Measurements from ENCODE around the gene TMEM250. TPM values are rescaled to one million over a fixed set of nuclear protein-coding genes. Genes with fewer than 3 reads are reported as not detected.

The TMEM250 gene
- total RNA-seq, 1 donor from 2014 or later = 29.8 TPM

DNA sequence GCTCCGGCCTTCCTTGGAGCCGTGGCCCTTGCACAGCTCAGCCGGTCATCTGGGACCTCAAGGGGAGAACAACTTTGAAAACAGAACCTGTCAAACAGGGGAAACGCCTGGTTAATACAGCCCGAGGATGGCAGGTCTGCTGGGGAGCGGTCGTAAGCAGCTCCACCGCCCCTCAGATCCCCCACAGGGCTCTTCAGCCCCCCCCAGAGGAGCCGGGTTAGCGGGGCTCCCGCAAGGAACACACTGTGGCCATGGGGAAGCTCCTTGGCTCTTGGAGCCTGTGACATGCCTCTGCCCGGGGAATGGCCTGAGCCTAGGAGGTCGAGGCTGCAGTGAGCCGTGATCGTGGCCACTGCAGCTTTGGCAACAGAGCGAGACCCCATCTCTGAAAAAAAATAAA, 6.8 kb downstream of the TMEM250 start:
- peak overlapping the region; percentile 62 for H3K27ac Mint-ChIP-seq (ENCODE audit: unreplicated experiment)
- peaks cover 5% of the 10 kb centered on the region for H3K36me3 Mint-ChIP-seq (ENCODE audit: low read depth, unreplicated experiment)

DNA sequence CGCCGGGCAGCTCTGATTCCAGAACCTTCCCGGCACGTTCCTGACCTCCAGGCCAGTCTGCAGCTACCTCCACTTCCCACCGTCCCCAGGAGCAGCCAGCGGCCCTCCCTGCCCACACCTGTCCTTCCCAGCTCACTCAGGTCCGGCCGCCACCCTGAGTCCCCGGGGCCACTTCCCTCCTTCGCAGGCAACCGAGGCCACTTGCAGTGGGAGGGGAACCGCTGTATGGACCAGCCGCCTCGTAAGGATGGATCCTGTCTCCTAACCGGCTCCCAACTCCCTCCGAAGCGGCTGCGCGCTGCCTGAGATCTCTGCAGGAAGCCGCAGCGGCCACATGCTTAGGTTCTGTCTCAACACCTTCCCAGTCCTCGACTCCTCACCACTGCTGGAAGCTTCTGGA, 7.5 kb downstream of the TMEM250 start:
- H3K27ac ChIP-seq (ENCODE audit: low read depth, low read length) = no peak overlapping the region
- H3K9ac ChIP-seq (ENCODE audit: low read length) = no peak overlapping the region
- H2AFZ ChIP-seq (ENCODE audit: low read depth, low read length) = no peak overlapping the region
- Mint-ChIP-seq H3K9me3 (ENCODE audit: unreplicated experiment) (no peaks in the 10 kb centered on the region), H3K4me3 (ENCODE audit: unreplicated experiment) (no peak overlapping the region), H3K27me3 (ENCODE audit: low read depth, unreplicated experiment) (no peaks in the 10 kb centered on the region), H3K4me1 (ENCODE audit: low read depth, unreplicated experiment) (peaks cover 14% of the 10 kb centered on the region), H3K36me3 (ENCODE audit: low read depth, unreplicated experiment) (peaks cover 5% of the 10 kb centered on the region), H3K27ac (ENCODE audit: unreplicated experiment) (peak overlapping the region; percentile 75)
- TF ChIP-seq, protein P1, sequence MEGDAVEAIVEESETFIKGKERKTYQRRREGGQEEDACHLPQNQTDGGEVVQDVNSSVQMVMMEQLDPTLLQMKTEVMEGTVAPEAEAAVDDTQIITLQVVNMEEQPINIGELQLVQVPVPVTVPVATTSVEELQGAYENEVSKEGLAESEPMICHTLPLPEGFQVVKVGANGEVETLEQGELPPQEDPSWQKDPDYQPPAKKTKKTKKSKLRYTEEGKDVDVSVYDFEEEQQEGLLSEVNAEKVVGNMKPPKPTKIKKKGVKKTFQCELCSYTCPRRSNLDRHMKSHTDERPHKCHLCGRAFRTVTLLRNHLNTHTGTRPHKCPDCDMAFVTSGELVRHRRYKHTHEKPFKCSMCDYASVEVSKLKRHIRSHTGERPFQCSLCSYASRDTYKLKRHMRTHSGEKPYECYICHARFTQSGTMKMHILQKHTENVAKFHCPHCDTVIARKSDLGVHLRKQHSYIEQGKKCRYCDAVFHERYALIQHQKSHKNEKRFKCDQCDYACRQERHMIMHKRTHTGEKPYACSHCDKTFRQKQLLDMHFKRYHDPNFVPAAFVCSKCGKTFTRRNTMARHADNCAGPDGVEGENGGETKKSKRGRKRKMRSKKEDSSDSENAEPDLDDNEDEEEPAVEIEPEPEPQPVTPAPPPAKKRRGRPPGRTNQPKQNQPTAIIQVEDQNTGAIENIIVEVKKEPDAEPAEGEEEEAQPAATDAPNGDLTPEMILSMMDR (IDR thresholded peaks at IDR 0.05; ENCODE audit: insufficient read depth, low read depth, low read length) = no peak
- no peak for TF ChIP-seq EZH2 (IDR thresholded peaks at IDR 0.05; ENCODE audit: insufficient read depth, low read length)
- H3K4me1 ChIP-seq (ENCODE audit: insufficient read depth, low read length) = peaks cover 15% of the 10 kb centered on the region
- no peak overlapping the region for H3K4me3 ChIP-seq (ENCODE audit: insufficient read depth, low read depth, low read length)
- no peaks in the 10 kb centered on the region for H3K27me3 ChIP-seq (ENCODE audit: insufficient read depth, low read length)
- peaks cover 18% of the 10 kb centered on the region for H4K20me1 ChIP-seq (ENCODE audit: insufficient read depth, low read length)
- DNase-seq (ENCODE audit: low read depth) (no peak), FAIRE-seq (no peak)
- no peaks in the 10 kb centered on the region for H3K9me3 ChIP-seq (ENCODE audit: insufficient read depth, low read depth, low read length)
- H3K79me2 ChIP-seq (ENCODE audit: insufficient read depth, low read length) = peaks cover 11% of the 10 kb centered on the region
- H3K4me2 ChIP-seq (ENCODE audit: low read length) = no peak overlapping the region
- no peaks in the 10 kb centered on the region for H3K36me3 ChIP-seq (ENCODE audit: insufficient read depth, low read length)

More for the DNA sequence above, 6.8 kb downstream of the TMEM250 start:
- Histone ChIP-seq H3K4me1 (ENCODE audit: insufficient read depth, low read length) (peaks cover 15% of the 10 kb centered on the region), H3K4me3 (ENCODE audit: insufficient read depth, low read depth, low read length) (no peak overlapping the region), H3K4me2 (ENCODE audit: low read length) (no peak overlapping the region), H3K27ac (ENCODE audit: low read depth, low read length) (no peak overlapping the region), H3K9ac (ENCODE audit: low read length) (no peak overlapping the region), H3K9me3 (ENCODE audit: insufficient read depth, low read depth, low read length) (no peaks in the 10 kb centered on the region), H3K27me3 (ENCODE audit: insufficient read depth, low read length) (no peaks in the 10 kb centered on the region), H3K36me3 (ENCODE audit: insufficient read depth, low read length) (no peaks in the 10 kb centered on the region), H4K20me1 (ENCODE audit: insufficient read depth, low read length) (peaks cover 18% of the 10 kb centered on the region), H3K79me2 (ENCODE audit: insufficient read depth, low read length) (peaks cover 18% of the 10 kb centered on the region), H2AFZ (ENCODE audit: low read depth, low read length) (no peak overlapping the region)
- no peak overlapping the region for H3K4me3 Mint-ChIP-seq (ENCODE audit: unreplicated experiment)
- no peaks in the 10 kb centered on the region for H3K9me3 Mint-ChIP-seq (ENCODE audit: unreplicated experiment)
- H3K4me1 Mint-ChIP-seq (ENCODE audit: low read depth, unreplicated experiment) = peaks cover 14% of the 10 kb centered on the region
- FAIRE-seq = no peak
- no peaks in the 10 kb centered on the region for H3K27me3 Mint-ChIP-seq (ENCODE audit: low read depth, unreplicated experiment)
- DNase-seq (ENCODE audit: low read depth) = no peak
- TF ChIP-seq, protein P1 (IDR thresholded peaks at IDR 0.05; ENCODE audit: insufficient read depth, low read depth, low read length) = no peak
- no peak for TF ChIP-seq EZH2 (IDR thresholded peaks at IDR 0.05; ENCODE audit: insufficient read depth, low read length)

All from astrocyte (in vitro differentiated cells and primary cell).